Neural crest cell (in vitro differentiated cells): ENCODE data around the gene PTCHD1. TPM values are rescaled to one million over a fixed set of nuclear protein-coding genes. Genes with fewer than 3 reads are reported as not detected.

Experiments
- DNase-seq: peaks from one replicate; pipeline ENCODE4 v3.0.0; 2021; ENCODE audit warnings: low read depth, mixed read lengths, low spot score
- H3K27ac Mint-ChIP-seq: one replicate; pipeline ENCODE4 v1.8.0; 2021; ENCODE audit warnings: mild to moderate bottlenecking, mixed read lengths; ENCODE audit not compliant: unreplicated experiment
- H3K27me3 Mint-ChIP-seq: 2 replicates; pipeline ENCODE4 v1.8.0; 2021; ENCODE audit warnings: low read depth, mild to moderate bottlenecking, mixed read lengths
- H3K36me3 Mint-ChIP-seq: 2 replicates; pipeline ENCODE4 v1.8.0; 2021; ENCODE audit warnings: low read depth, mild to moderate bottlenecking, mixed read lengths
- H3K4me1 Mint-ChIP-seq: 2 replicates; pipeline ENCODE4 v1.8.0; 2021; ENCODE audit warnings: mixed read lengths
- H3K4me3 Mint-ChIP-seq: one replicate; pipeline ENCODE4 v1.8.0; 2021; ENCODE audit warnings: mild to moderate bottlenecking, mixed read lengths
- H3K9me3 Mint-ChIP-seq: 2 replicates; pipeline ENCODE4 v1.8.0; 2021; ENCODE audit warnings: mixed read lengths
- CTCF ChIP-seq: fragments of 200-600 bp; sonication (generic); conservative IDR thresholded peaks from 2 replicates; pipeline ENCODE4 v1.5.0; 2021; ENCODE audit warnings: antibody characterized with exemption, mild to moderate bottlenecking
- total RNA-seq: library from RNA; stranded (reverse); gene quantifications from 2 replicates; pipeline ENCODE4 v1.2.1, GENCODE V29; 2021

The PTCHD1 gene
- total RNA-seq, 1 donor from 2014 or later: 0.23 TPM

- no peaks in the 10 kb centered on the region for H3K36me3 Mint-ChIP-seq
Observed at GRCh38 chrX:23398570-23398969, 63.9 kb downstream of the PTCHD1 start.

DNA sequence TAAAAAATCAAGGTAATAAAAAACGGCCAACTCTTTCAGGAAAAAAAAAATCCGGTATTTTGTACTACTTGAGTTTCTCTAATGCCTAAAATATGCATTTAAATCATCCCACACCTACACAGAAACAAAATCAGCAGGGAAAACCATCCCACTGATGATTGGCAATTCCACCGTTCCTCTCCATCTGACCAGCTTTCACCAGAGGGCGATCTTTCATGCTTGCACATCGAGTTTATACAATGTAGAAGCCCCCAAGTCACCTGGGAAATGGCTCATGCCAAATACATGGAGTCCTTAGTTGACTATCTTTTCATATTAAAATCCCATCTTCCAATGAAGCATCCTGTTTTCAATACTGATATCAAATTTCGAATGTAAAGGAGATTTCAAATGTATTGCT, 69.2 kb downstream of the PTCHD1 start:
- Mint-ChIP-seq H3K27me3 (peaks cover 11% of the 10 kb centered on the region), H3K4me3 (no peak overlapping the region), H3K36me3 (no peaks in the 10 kb centered on the region), H3K9me3 (no peaks in the 10 kb centered on the region), H3K4me1 (no peaks in the 10 kb centered on the region), H3K27ac (no peak overlapping the region)
- DNase-seq: no peak
- peak; percentile 42 for TF ChIP-seq CTCF

More at GRCh38 chrX:23398570-23398969, 63.9 kb downstream of the PTCHD1 start:
- Mint-ChIP-seq H3K4me1 (no peaks in the 10 kb centered on the region), H3K27ac (no peak overlapping the region), H3K9me3 (no peaks in the 10 kb centered on the region), H3K4me3 (no peak overlapping the region), H3K27me3 (peaks cover 6% of the 10 kb centered on the region)
- no peak for TF ChIP-seq CTCF
- DNase-seq: no peak

DNA sequence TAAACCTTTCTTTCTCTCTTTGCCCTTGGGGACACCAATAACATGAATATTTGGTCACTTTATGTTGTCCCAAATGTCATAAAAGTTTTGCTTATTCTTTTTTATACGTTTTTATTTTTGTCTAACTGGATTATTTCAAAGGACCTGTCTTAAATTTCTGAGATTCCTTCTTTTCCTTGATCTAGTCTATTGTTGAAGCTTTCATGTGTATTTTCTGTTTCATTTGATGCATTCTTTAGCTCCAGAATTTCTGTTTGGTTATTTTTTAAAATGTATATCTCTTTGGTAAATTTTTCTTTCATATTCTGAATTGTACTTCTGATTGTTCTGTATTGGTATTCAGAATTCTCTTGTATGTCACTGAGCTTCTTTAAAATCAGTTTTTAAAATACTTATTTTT, 88.3 kb downstream of the PTCHD1 start:
- DNase-seq: no peak
- no peak for TF ChIP-seq CTCF
- peaks cover 10% of the 10 kb centered on the region for H3K9me3 Mint-ChIP-seq
- H3K36me3 Mint-ChIP-seq: peaks cover 2% of the 10 kb centered on the region
- H3K4me3 Mint-ChIP-seq: no peak overlapping the region
- no peak overlapping the region for H3K27ac Mint-ChIP-seq
- no peaks in the 10 kb centered on the region for H3K4me1 Mint-ChIP-seq
- H3K27me3 Mint-ChIP-seq: peaks cover 14% of the 10 kb centered on the region

DNA sequence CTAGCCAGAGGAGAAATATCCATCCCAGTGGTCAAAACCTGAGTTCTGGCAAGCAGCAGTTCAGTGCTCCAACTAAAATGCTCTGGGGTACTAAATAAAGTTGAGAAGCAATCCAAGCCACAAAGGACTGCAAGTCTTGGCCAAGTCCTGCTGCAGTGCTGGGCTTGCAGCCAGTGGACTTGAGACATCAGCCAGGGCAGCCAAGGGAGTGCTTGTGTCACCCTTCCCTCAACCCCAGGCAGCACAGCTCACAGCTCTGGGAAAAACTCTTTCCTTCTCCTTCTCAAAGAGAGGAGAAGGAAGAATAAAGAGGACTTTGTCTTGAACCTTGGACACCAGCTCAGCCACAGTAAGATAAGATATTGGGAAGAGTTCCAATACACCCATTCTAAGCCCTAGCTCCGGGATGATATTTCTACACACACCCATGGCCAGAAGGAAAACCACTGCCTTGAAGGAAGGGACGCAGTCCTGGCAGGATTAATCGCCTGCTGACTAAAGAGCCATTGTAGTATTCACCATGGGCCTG, 99.8 kb downstream of the PTCHD1 start:
- H3K4me1 Mint-ChIP-seq: no peaks in the 10 kb centered on the region
- DNase-seq: no peak

DNA sequence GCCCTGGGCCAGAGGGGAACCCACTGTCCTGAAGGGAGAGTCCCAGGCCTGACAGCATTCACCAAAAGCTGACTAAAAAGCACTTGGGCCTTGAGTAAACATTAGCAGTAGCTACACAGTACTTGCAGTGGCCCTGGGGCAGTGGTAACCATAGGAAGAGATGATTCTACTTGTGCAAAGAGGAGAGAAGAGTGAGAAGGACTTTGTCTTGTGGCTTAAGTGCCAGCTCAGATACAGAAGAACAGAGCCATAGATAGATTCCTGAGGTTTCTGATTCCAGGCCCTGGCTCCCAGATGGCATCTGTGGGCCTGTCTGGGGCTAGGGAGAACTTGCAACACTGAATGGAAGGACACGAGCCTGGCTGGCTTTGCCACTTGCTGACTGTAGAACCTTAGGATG, 100.5 kb downstream of the PTCHD1 start:
- peaks cover 3% of the 10 kb centered on the region for H3K9me3 Mint-ChIP-seq
- no peak for TF ChIP-seq CTCF
- H3K4me3 Mint-ChIP-seq: no peak overlapping the region
- H3K4me1 Mint-ChIP-seq: no peaks in the 10 kb centered on the region
- H3K27ac Mint-ChIP-seq: no peak overlapping the region
- no peak for DNase-seq
- H3K36me3 Mint-ChIP-seq: no peaks in the 10 kb centered on the region
- H3K27me3 Mint-ChIP-seq: no peaks in the 10 kb centered on the region

More for the DNA sequence above, 99.8 kb downstream of the PTCHD1 start:
- Mint-ChIP-seq H3K36me3 (peaks cover 2% of the 10 kb centered on the region), H3K27me3 (no peaks in the 10 kb centered on the region), H3K9me3 (peaks cover 8% of the 10 kb centered on the region), H3K4me3 (no peak overlapping the region), H3K27ac (no peak overlapping the region)
- TF ChIP-seq CTCF: no peak
